ENCODE results near the gene RAD50.
A peak's percentile ranks its signal among the peaks of the same experiment; 100 is the strongest.
"Not testable (repeated sequence)": the region's sequence is repeated elsewhere in the genome, so short reads cannot be mapped to it uniquely, and the experiment has no call there.

The RAD50 gene

DNA sequence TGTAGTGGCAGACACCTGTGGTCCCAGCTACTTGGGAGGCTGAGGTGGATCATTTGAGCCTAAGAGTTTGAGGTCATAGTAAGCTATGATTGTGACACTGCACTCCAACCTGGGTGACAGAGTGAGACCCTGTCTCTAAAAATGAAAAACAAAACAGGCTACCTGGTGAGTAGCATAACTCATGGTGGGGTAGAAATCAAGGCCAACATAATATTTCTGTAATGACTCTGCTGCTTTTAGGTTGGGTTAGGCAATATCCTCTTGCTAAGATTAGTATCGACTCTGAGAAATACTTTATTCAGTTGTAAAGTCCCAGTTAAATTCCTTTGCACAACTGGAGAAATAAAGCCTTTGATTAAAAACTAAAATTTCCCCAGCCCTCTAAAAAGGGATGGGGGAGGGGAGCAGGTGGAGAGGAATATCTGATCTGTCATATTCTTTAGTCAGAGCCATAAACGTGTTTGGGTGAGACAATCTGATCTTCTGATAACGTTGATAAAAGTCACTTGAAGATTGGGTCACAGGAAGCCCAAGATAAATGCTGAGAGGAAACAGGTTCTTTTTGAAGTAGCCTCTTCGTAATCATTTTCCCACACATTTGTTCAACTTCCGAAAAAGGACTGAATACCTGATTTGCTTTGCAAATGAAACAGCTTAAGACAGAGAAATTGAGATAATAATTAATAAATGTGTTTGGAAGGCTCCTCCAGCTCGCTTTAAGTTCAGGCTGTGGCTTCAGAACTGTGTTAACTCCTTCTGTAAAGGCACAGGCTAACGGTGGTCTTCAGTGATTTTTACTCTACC is 132.0 kb downstream of the RAD50 start:
- TF ChIP-seq, protein P1, sequence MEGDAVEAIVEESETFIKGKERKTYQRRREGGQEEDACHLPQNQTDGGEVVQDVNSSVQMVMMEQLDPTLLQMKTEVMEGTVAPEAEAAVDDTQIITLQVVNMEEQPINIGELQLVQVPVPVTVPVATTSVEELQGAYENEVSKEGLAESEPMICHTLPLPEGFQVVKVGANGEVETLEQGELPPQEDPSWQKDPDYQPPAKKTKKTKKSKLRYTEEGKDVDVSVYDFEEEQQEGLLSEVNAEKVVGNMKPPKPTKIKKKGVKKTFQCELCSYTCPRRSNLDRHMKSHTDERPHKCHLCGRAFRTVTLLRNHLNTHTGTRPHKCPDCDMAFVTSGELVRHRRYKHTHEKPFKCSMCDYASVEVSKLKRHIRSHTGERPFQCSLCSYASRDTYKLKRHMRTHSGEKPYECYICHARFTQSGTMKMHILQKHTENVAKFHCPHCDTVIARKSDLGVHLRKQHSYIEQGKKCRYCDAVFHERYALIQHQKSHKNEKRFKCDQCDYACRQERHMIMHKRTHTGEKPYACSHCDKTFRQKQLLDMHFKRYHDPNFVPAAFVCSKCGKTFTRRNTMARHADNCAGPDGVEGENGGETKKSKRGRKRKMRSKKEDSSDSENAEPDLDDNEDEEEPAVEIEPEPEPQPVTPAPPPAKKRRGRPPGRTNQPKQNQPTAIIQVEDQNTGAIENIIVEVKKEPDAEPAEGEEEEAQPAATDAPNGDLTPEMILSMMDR (IDR thresholded peaks at IDR 0.05), result no peak
- no peak overlapping the region for H3K4me3 Mint-ChIP-seq
- peaks cover 7% of the 10 kb centered on the region for H3K27me3 Mint-ChIP-seq (ENCODE audit: low read depth, poor library complexity)
- no peak for DNase-seq
- peaks cover 15% of the 10 kb centered on the region for H3K36me3 Mint-ChIP-seq (ENCODE audit: low read depth)
- peaks cover 8% of the 10 kb centered on the region for H3K4me1 Mint-ChIP-seq
- H3K9me3 Mint-ChIP-seq, result no peaks in the 10 kb centered on the region
- no peak overlapping the region for H3K27ac Mint-ChIP-seq

DNA sequence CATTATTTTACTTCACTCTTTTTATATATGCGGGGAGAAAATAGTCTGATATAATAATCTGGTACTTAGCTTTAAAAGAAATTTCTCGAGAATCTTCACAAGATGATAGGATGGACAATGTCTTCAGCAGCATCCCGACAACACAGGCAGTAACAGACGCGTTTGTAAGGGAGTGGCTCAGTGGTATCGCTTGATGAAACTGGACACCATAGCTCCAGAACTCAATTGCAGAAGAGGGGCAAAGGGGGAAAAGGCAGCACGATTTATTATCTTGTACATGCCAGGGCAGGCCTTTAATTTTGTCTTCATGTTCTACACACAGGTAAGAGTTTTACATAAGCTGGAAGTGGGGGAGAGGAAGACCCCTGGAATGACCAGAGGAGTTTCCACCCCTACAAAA is 132.7 kb downstream of the RAD50 start:
- H3K27me3 Mint-ChIP-seq (ENCODE audit: low read depth, poor library complexity), result peaks cover 7% of the 10 kb centered on the region
- TF ChIP-seq, protein P1 (IDR thresholded peaks at IDR 0.05), result no peak
- DNase-seq, result no peak
- no peaks in the 10 kb centered on the region for H3K9me3 Mint-ChIP-seq
- H3K36me3 Mint-ChIP-seq (ENCODE audit: low read depth), result peaks cover 15% of the 10 kb centered on the region
- peak overlapping the region; percentile 69 for H3K27ac Mint-ChIP-seq
- peaks cover 8% of the 10 kb centered on the region for H3K4me1 Mint-ChIP-seq
- H3K4me3 Mint-ChIP-seq, result no peak overlapping the region

- H3K4me3 Mint-ChIP-seq, result no peak overlapping the region
- H3K36me3 Mint-ChIP-seq (ENCODE audit: low read depth), result peaks cover 15% of the 10 kb centered on the region
- H3K9me3 Mint-ChIP-seq, result no peaks in the 10 kb centered on the region
- peaks cover 7% of the 10 kb centered on the region for H3K27me3 Mint-ChIP-seq (ENCODE audit: low read depth, poor library complexity)
- DNase-seq, result no peak
- H3K4me1 Mint-ChIP-seq, result peaks cover 8% of the 10 kb centered on the region
- no peak overlapping the region for H3K27ac Mint-ChIP-seq
- TF ChIP-seq, protein P1 (IDR thresholded peaks at IDR 0.05), result no peak
Observed at GRCh38 chr5:132690156-132690555, 133.4 kb downstream of the RAD50 start.

DNA sequence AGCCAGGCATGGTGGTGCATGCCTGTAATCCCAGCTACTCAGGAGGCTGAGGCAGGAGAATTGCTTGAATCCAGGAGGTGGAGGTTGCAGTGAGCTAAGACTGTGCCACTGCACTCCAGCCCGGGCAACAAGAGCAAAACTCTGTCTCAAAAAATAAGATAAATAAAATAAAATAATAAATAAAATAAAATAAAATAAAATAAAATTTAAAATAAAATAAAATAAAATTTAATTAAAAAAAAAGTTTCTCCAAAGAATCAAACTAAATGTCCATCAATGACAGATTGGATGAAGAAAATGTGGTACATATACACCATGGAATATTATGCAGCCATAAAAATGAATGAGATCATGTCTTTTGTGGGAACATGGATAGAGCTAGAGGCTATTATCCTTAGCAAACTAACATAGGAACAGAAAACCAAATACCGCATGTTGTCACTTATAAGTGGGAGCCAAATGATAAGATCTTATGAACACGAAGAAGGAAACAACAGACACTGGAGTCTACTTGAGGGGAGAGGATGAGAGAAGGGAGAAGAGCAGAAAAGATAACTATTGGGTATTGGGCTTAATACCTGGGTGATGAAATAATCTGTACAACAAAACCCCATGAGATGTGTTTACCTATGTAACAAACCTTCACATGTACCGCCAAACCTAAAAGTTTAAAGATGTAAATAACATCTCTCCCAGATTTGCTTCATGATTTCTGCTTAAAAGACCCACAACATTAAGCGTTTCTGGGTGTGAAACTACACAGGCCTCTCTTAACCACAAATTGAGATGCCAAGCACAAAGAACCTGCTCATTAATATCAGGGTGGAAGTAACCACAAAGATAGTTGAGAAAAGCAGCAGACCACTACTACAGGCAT is 135.2 kb downstream of the RAD50 start:
- H3K4me1 Mint-ChIP-seq; H3K4me3 Mint-ChIP-seq; H3K27me3 Mint-ChIP-seq (ENCODE audit: low read depth, poor library complexity); H3K9me3 Mint-ChIP-seq; DNase-seq; H3K27ac Mint-ChIP-seq: not testable (repeated sequence)
- H3K36me3 Mint-ChIP-seq (ENCODE audit: low read depth), result peaks cover 15% of the 10 kb centered on the region

- no peaks in the 10 kb centered on the region for H3K9me3 Mint-ChIP-seq
- TF ChIP-seq, protein P1 (IDR thresholded peaks at IDR 0.05), result no peak
- H3K4me3 Mint-ChIP-seq, result no peak overlapping the region
- DNase-seq, result no peak
- peaks cover 8% of the 10 kb centered on the region for H3K4me1 Mint-ChIP-seq
- no peaks in the 10 kb centered on the region for H3K27me3 Mint-ChIP-seq (ENCODE audit: low read depth, poor library complexity)
- H3K27ac Mint-ChIP-seq, result no peak overlapping the region
- peaks cover 18% of the 10 kb centered on the region for H3K36me3 Mint-ChIP-seq (ENCODE audit: low read depth)
Observed at GRCh38 chr5:132692632-132692967, 135.8 kb downstream of the RAD50 start.

Data from nephron progenitor cell (in vitro differentiated cells).